Measurements from ENCODE around the gene WDR4. TPM values are rescaled to one million over a fixed set of nuclear protein-coding genes. Genes with fewer than 3 reads are reported as not detected.

Gene WDR4
- total and polyA plus RNA-seq, 4 donors, result 10.3 to 29.6 (median 16.2) TPM

DNA sequence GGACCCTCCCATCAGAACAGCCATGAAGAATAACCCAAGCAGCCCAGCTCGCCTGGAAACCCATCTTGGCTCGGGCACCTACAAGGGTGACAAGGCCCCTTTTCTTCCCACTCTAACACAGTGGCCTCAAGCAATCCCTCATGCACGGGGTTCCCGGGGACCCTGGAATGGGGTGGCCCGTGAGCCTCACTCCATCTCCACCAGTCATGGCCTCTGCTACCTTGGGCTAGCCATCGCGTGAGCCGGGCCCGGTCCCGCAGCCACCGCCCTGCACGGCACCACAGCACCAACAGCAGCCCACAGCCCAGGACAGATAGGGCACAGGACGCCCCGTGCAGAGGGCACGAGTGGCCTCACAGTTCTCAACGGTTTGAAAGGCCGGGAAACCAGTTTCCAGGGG lies 19.0 kb downstream of the WDR4 start:
- whole genome bisulfite sequencing, 2 donors, result 93 to 94% methylated on average over 17 of the region's 17 CpGs
- H3K9me3 ChIP-seq (ENCODE audit: control insufficient read depth in 4 of 4, insufficient read depth in 3 of 4, low read length in 3 of 4), result no peaks in the 10 kb centered on the region
- TF ChIP-seq, protein P1, sequence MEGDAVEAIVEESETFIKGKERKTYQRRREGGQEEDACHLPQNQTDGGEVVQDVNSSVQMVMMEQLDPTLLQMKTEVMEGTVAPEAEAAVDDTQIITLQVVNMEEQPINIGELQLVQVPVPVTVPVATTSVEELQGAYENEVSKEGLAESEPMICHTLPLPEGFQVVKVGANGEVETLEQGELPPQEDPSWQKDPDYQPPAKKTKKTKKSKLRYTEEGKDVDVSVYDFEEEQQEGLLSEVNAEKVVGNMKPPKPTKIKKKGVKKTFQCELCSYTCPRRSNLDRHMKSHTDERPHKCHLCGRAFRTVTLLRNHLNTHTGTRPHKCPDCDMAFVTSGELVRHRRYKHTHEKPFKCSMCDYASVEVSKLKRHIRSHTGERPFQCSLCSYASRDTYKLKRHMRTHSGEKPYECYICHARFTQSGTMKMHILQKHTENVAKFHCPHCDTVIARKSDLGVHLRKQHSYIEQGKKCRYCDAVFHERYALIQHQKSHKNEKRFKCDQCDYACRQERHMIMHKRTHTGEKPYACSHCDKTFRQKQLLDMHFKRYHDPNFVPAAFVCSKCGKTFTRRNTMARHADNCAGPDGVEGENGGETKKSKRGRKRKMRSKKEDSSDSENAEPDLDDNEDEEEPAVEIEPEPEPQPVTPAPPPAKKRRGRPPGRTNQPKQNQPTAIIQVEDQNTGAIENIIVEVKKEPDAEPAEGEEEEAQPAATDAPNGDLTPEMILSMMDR (IDR thresholded peaks at IDR 0.05; ENCODE audit: control extremely low read depth, extremely low read depth), result no peak
- H3K27me3 ChIP-seq (ENCODE audit: control insufficient read depth in 3 of 3, insufficient read depth in 3 of 3, low read length in 2 of 3), result no peaks in the 10 kb centered on the region
- H3K27ac ChIP-seq (ENCODE audit: low read depth in 1 of 2, low read length in 1 of 2), result no peak overlapping the region
- ATAC-seq (ENCODE audit: insufficient read depth, low FRiP score), result no peak
- no peak for DNase-seq
- H3K9ac ChIP-seq (ENCODE audit: insufficient read depth in 1 of 2, low read length in 2 of 2), result no peak overlapping the region
- peaks cover 9 to 69% (median 16%) of the 10 kb centered on the region in 4 donors for H3K36me3 ChIP-seq (ENCODE audit: control insufficient read depth in 4 of 4, insufficient read depth in 4 of 4, low read length in 4 of 4)
- H3K4me1 ChIP-seq (ENCODE audit: control insufficient read depth in 5 of 5, insufficient read depth in 5 of 5, low read length in 5 of 5), result peaks cover 0 to 7% (median 0%) of the 10 kb centered on the region in 5 donors
- no peak overlapping the region for H3K4me3 ChIP-seq

DNA sequence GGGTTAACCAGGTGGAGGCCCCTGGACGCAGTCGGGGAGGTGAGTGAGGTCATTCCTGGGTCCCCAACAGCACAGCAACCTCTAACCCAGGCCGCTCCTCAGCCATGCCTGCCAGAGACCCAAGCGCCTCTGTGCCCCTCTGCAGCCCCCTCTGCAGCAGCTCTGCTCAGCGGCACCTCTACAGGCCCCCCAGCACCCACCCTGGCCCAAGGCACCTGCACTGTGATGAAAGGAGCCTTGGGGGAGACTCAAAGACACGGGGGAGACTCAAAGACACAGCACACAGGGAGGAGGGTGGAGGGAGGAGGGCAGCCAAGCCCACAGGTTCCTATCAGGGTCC lies 19.5 kb downstream of the WDR4 start:
- Histone ChIP-seq H3K9me3 (ENCODE audit: control insufficient read depth in 4 of 4, insufficient read depth in 3 of 4, low read length in 3 of 4) (no peaks in the 10 kb centered on the region), H3K27me3 (ENCODE audit: control insufficient read depth in 3 of 3, insufficient read depth in 3 of 3, low read length in 2 of 3) (no peaks in the 10 kb centered on the region), H3K27ac (ENCODE audit: low read depth in 1 of 2, low read length in 1 of 2) (no peak overlapping the region), H3K4me3 (no peak overlapping the region), H3K36me3 (ENCODE audit: control insufficient read depth in 4 of 4, insufficient read depth in 4 of 4, low read length in 4 of 4) (peaks cover 11 to 71% (median 17%) of the 10 kb centered on the region in 4 donors), H3K4me1 (ENCODE audit: control insufficient read depth in 5 of 5, insufficient read depth in 5 of 5, low read length in 5 of 5) (peaks cover 0 to 7% (median 0%) of the 10 kb centered on the region in 5 donors), H3K9ac (ENCODE audit: insufficient read depth in 1 of 2, low read length in 2 of 2) (no peak overlapping the region)
- ATAC-seq (ENCODE audit: insufficient read depth, low FRiP score) (no peak), DNase-seq (no peak)
- TF ChIP-seq, protein P1 (IDR thresholded peaks at IDR 0.05; ENCODE audit: control extremely low read depth, extremely low read depth), result no peak
- 96 to 97% methylated on average over 4 to 6 of the region's 6 CpGs for WGBS, 2 donors

DNA sequence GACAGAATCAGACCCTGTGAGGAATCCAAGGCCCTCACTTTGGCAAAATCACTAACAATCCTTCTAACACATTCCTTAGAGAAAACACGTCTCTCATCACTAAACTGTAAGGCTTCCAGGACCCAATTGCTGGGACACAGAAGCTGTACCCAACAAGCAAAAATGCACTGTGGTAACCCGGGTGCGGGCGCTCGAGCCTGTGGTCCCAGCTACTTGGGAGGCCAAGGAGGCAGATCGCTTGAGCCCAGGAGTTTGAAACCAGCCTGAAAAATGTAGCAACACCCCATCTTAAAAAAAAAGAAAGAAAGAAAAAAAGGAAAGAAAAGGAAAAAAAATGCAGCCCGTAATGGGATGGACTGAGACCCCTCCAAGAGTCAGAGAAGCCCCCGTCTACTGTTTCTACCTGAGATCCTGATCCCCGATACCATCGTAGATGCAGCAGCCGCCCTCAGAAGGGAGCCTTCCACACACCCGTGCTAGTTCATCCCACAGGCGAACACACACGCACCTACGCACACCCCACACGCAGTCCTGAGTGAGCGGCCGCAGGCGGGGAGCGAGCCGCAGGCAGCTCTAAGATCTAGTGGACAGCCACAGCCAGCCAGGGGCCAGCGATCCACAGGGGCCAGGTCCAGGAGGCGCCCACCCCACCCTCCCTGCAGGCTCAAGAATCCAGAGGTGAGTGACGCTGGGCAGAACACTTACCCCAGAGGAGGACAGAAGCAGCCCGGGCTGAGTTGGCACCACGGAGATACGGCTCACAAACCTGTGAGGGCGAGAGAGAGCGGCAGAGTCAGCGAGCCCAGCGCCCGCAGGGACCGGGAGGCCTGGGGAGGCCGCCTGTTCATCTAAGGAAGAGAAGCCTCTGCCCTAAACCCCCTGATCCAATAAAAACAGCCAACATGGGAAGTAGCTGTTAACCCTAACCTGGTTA lies 20.1 kb downstream of the WDR4 start:
- TF ChIP-seq, protein P1 (IDR thresholded peaks at IDR 0.05; ENCODE audit: control extremely low read depth, extremely low read depth), result no peak
- no peaks in the 10 kb centered on the region for H3K9me3 ChIP-seq (ENCODE audit: control insufficient read depth in 4 of 4, insufficient read depth in 3 of 4, low read length in 3 of 4)
- H3K27me3 ChIP-seq (ENCODE audit: control insufficient read depth in 3 of 3, insufficient read depth in 3 of 3, low read length in 2 of 3), result no peaks in the 10 kb centered on the region
- WGBS, 2 donors, result 95 to 97% methylated on average over 33 to 34 of the region's 34 CpGs
- no peak overlapping the region for H3K4me3 ChIP-seq
- DNase-seq (no peak), ATAC-seq (ENCODE audit: insufficient read depth, low FRiP score) (no peak)
- no peak overlapping the region for H3K9ac ChIP-seq (ENCODE audit: insufficient read depth in 1 of 2, low read length in 2 of 2)
- peaks cover 0 to 7% (median 0%) of the 10 kb centered on the region in 5 donors for H3K4me1 ChIP-seq (ENCODE audit: control insufficient read depth in 5 of 5, insufficient read depth in 5 of 5, low read length in 5 of 5)
- peaks cover 11 to 72% (median 21%) of the 10 kb centered on the region in 4 donors for H3K36me3 ChIP-seq (ENCODE audit: control insufficient read depth in 4 of 4, insufficient read depth in 4 of 4, low read length in 4 of 4)
- H3K27ac ChIP-seq (ENCODE audit: low read depth in 1 of 2, low read length in 1 of 2), result no peak overlapping the region

All from lung (tissue), 12 donors.